Endothelial cell of umbilical vein (primary cell): ENCODE measurements around the gene CHIT1. TPM values are rescaled to one million over a fixed set of nuclear protein-coding genes. Genes with fewer than 3 reads are reported as not detected.

ENCODE experiments used
- BruUV-seq: library from RNA; stranded (reverse); fragments of 400-500 nt; replicated peaks from 2 replicates; lab custom pipeline; 2021; lab: Mats Ljungman, UMichigan
- CTCF ChIA-PET: fragments of 300-600, 350-600 bp; sonication (Branson Sonifier 250); formaldehyde crosslinking; loops from one replicate; lab custom pipeline; 2021; ENCODE audit warnings: antibody characterized with exemption, inconsistent platforms; lab: Charles Lee
- POLR2A ChIA-PET: fragments of 300-600, 350-600 bp; sonication (Branson Sonifier 250); formaldehyde crosslinking; loops from one replicate; lab custom pipeline; 2021; ENCODE audit warnings: antibody characterized with exemption, inconsistent platforms; lab: Charles Lee
- DNase-seq: peaks from one replicate; pipeline ENCODE4 v3.0.0-alpha.2; 2011; ENCODE audit warnings: low read depth, low spot score
- FAIRE-seq: peaks from 2 replicates; lab custom pipeline; 2011; peaks lifted over from hg19 to GRCh38; lab: Jason Lieb, UNC
- H2AFZ ChIP-seq: 2 replicates; pipeline ENCODE4 v1.6.0; 2012; ENCODE audit warnings: low read depth, low read length, control low read depth, inconsistent platforms
- H3K27ac ChIP-seq: 2 replicates; pipeline ENCODE4 v1.5.1; 2011; ENCODE audit warnings: low read depth, mild to moderate bottlenecking, control low read depth, low read length, moderate library complexity; ENCODE audit not compliant: insufficient read depth
- H3K27me3 ChIP-seq, 2 experiments: 2 replicates each; pipeline versions ENCODE4 v1.6.0 to v1.6.1; 2011; ENCODE audit warnings: low read length in 2 of 2, mixed read lengths in 1 of 2; ENCODE audit not compliant: control insufficient read depth in 2 of 2, insufficient read depth in 2 of 2
- H3K36me3 ChIP-seq, 2 experiments: 2 replicates in 1 of 2; 3 replicates in 1 of 2; pipeline ENCODE4 v1.5.1; 2011; ENCODE audit warnings: low read length in 2 of 2, mild to moderate bottlenecking in 1 of 2, moderate library complexity in 1 of 2; ENCODE audit not compliant: control insufficient read depth in 2 of 2, insufficient read depth in 2 of 2; ENCODE audit errors: extremely low read depth in 1 of 2
- H3K4me1 ChIP-seq: 3 replicates; pipeline ENCODE4 v1.5.1; 2011; ENCODE audit warnings: mild to moderate bottlenecking, low read length; ENCODE audit not compliant: control insufficient read depth, insufficient read depth; ENCODE audit errors: extremely low read depth
- H3K4me2 ChIP-seq: 2 replicates; pipeline ENCODE4 v1.6.1; 2011; ENCODE audit warnings: low read length, control low read depth, mixed read lengths; ENCODE audit not compliant: insufficient read depth
- H3K4me3 ChIP-seq, 3 experiments: fragments of 200-600 bp in 1 of 3; sonication (generic), shearing (Covaris generic) in 1 of 3; replicated peaks in 1 of 3; 2 replicates each; pipeline ENCODE4 v1.5.1; 2011 to 2016; ENCODE audit warnings: control low read depth in 3 of 3, low read length in 3 of 3, mild to moderate bottlenecking in 2 of 3, inconsistent platforms in 1 of 3, low read depth in 1 of 3, moderate library complexity in 1 of 3; ENCODE audit not compliant: insufficient read depth in 1 of 3
- H3K79me2 ChIP-seq: 2 replicates; pipeline ENCODE4 v1.6.0; 2012; ENCODE audit warnings: low read length, inconsistent platforms; ENCODE audit not compliant: control insufficient read depth, insufficient read depth
- H3K9ac ChIP-seq: replicated peaks from 2 replicates; pipeline ENCODE3; 2011; ENCODE audit warnings: low read length, control low read depth; ENCODE audit not compliant: insufficient read depth; ENCODE audit errors: extremely low read depth
- H3K9me1 ChIP-seq: replicated peaks from 3 replicates; pipeline ENCODE4 v1.6.0; 2011; ENCODE audit warnings: mild to moderate bottlenecking, low read length; ENCODE audit not compliant: control insufficient read depth, insufficient read depth; ENCODE audit errors: extremely low read depth
- H3K9me3 ChIP-seq: replicated peaks from 2 replicates; pipeline ENCODE4 v1.5.1; 2012; ENCODE audit warnings: low read length, inconsistent platforms; ENCODE audit not compliant: control insufficient read depth, insufficient read depth
- H4K20me1 ChIP-seq: replicated peaks from 2 replicates; pipeline ENCODE3; 2011; ENCODE audit warnings: mild to moderate bottlenecking, low read length; ENCODE audit not compliant: control insufficient read depth, insufficient read depth; ENCODE audit errors: extremely low read depth
- EZH2 ChIP-seq: IDR thresholded peaks from 2 replicates; pipeline ENCODE4 v1.6.1; 2012; ENCODE audit warnings: borderline replicate concordance, low read depth, mild to moderate bottlenecking, moderate library complexity, low read length, inconsistent platforms; ENCODE audit not compliant: severe bottlenecking
- FOS ChIP-seq: IDR thresholded peaks from 2 replicates; pipeline ENCODE4 v1.6.1; 2011; ENCODE audit warnings: mild to moderate bottlenecking, low read length, moderate library complexity, borderline replicate concordance; ENCODE audit not compliant: insufficient read depth
- GATA2 ChIP-seq: IDR thresholded peaks from 2 replicates; pipeline ENCODE4 v1.7.0; 2011; ENCODE audit warnings: low read depth, mild to moderate bottlenecking, moderate library complexity, mixed read lengths, low read length; ENCODE audit not compliant: insufficient read length, insufficient read depth
- JUN ChIP-seq: IDR thresholded peaks from 2 replicates; pipeline ENCODE4 v1.6.1; 2011; ENCODE audit warnings: borderline replicate concordance, low read depth; ENCODE audit not compliant: insufficient read length, insufficient read depth
- MAX ChIP-seq: IDR thresholded peaks from 2 replicates; pipeline ENCODE4 v1.6.1; 2011; ENCODE audit not compliant: insufficient read depth, insufficient read length
- MYC ChIP-seq: IDR thresholded peaks from one replicate; pipeline ENCODE4 v1.6.1; 2011; ENCODE audit warnings: mild to moderate bottlenecking, low read depth, low read length
- POLR2A ChIP-seq: IDR thresholded peaks from 2 replicates; pipeline ENCODE4 v1.6.1; 2012; ENCODE audit warnings: low read depth, mild to moderate bottlenecking, control low read depth, low read length
- POLR2AphosphoS5 ChIP-seq: IDR thresholded peaks from 2 replicates; pipeline ENCODE4 v1.6.1; 2012; ENCODE audit warnings: low read depth, mild to moderate bottlenecking, control low read depth, low read length, moderate library complexity; ENCODE audit not compliant: insufficient read depth
- dilution Hi-C: fragments of 300-500 bp; cut with MboI; formaldehyde crosslinking; loops from one replicate; pipeline ENCODE4 v1.15.0; 2019; ENCODE audit warnings: low sequenced_read_pairs; ENCODE audit not compliant: extremely low pct_ligation_motif_present
- intact Hi-C: fragments of 100-400 bp; cut with micrococcal nuclease; formaldehyde crosslinking; loops from one replicate; pipeline ENCODE4 v1.10.0; 2022
- polyA plus RNA-seq, 4 experiments: library from polyadenylated mRNA; depleted of rRNA in 3 of 4; stranded (reverse) in 3 of 4; unstranded in 1 of 4; fragments of >200 nt; gene quantifications; 2 replicates each; pipeline versions ENCODE4 v1.2.1 to v1.2.3, GENCODE V29; 2011 to 2012; ENCODE audit warnings: missing spikeins in 1 of 4
- total RNA-seq: library from RNA; stranded (reverse); gene quantifications from 2 replicates; pipeline ENCODE4 v1.2.3, GENCODE V29; 2021
- TF ChIP-seq, protein P1 (sequence below), 2 donors: IDR thresholded peaks; 1 replicate in 1 of 2; 2 replicates in 1 of 2; pipeline ENCODE4 v1.5.1; 2011; ENCODE audit warnings: low read length in 2 of 2, mild to moderate bottlenecking in 2 of 2, moderate library complexity in 2 of 2, control low read depth in 1 of 2, inconsistent platforms in 1 of 2, low read depth in 1 of 2; ENCODE audit not compliant: insufficient read depth in 1 of 2; ENCODE audit errors: extremely low read depth in 1 of 2

The CHIT1 gene
- total and polyA plus RNA-seq, 2 donors (not counting 3 experiments of a cell fraction or from before 2014, with no cell fraction given), result not detected

DNA sequence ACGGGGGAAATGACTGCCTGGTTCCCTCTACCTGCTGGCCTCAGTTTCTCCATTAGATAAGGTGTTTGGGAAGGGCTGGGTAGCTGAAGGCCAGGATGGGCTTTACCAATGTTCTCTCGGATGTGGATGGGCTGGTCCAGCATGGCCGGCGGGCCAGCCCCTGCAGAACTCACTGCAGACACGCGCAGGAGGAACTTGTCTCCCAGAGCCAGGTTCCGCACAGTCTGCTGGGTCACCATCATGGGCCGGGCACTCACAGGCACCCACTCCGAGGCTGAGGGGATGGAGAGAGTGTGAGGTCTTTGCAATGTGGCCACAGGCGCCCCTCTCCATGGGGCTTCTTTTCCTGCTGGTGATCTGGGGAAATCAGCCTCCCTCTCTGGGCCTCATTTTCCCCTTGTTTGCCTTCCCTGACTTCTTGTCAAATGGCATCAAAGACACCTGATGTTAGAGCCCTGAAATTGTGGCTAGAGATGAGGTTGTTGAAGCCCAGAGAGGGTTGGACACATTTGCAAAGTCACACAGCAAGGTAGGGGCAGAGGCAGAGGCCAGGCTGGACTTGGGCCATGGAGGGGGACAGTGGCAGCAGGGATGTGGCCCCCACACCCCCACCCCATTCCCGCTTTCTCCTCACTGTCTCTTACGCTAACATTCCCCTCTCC is 55.0 kb downstream of the CHIT1 start:
- FAIRE-seq (no peak), DNase-seq (no peak)
- H3K9me1 ChIP-seq, result no peaks in the 10 kb centered on the region
- no peak overlapping the region for H3K27ac ChIP-seq
- CTCF ChIA-PET, result interaction anchor here (1.1 to 5.6 kb wide), 5 partner anchors 8 to 135 kb away, joined by 5 to 98 read pairs (median 5); partner anchors contain the start of gene ADORA1
- dilution Hi-C loops, result no loop called here
- peaks cover 6% of the 10 kb centered on the region for H3K4me1 ChIP-seq
- no peaks in the 10 kb centered on the region for H3K79me2 ChIP-seq
- H3K4me2 ChIP-seq, result no peak overlapping the region
- no peak overlapping the region for H2AFZ ChIP-seq
- BruUV-seq, result no TSS peak
- H4K20me1 ChIP-seq, result no peaks in the 10 kb centered on the region
- intact Hi-C loops, result no loop called here
- no peak overlapping the region for H3K4me3 ChIP-seq
- no peaks in the 10 kb centered on the region for H3K27me3 ChIP-seq
- H3K36me3 ChIP-seq, result no peaks in the 10 kb centered on the region
- TF ChIP-seq POLR2AphosphoS5, result no peak
- TF ChIP-seq, protein P1, sequence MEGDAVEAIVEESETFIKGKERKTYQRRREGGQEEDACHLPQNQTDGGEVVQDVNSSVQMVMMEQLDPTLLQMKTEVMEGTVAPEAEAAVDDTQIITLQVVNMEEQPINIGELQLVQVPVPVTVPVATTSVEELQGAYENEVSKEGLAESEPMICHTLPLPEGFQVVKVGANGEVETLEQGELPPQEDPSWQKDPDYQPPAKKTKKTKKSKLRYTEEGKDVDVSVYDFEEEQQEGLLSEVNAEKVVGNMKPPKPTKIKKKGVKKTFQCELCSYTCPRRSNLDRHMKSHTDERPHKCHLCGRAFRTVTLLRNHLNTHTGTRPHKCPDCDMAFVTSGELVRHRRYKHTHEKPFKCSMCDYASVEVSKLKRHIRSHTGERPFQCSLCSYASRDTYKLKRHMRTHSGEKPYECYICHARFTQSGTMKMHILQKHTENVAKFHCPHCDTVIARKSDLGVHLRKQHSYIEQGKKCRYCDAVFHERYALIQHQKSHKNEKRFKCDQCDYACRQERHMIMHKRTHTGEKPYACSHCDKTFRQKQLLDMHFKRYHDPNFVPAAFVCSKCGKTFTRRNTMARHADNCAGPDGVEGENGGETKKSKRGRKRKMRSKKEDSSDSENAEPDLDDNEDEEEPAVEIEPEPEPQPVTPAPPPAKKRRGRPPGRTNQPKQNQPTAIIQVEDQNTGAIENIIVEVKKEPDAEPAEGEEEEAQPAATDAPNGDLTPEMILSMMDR (IDR thresholded peaks at IDR 0.05; ENCODE audit: extremely low read depth in 1 of 2, insufficient read depth in 1 of 2, low read depth in 1 of 2, low read length in 2 of 2), result no peak
- TF ChIP-seq FOS, result no peak
- TF ChIP-seq JUN, result no peak
- TF ChIP-seq GATA2, result no peak
- TF ChIP-seq POLR2A, result no peak
- TF ChIP-seq EZH2, result no peak
- TF ChIP-seq MYC, result no peak
- no peak for TF ChIP-seq MAX
- POLR2A ChIA-PET, result no interaction called here
- H3K9ac ChIP-seq, result no peak overlapping the region
- H3K9me3 ChIP-seq, result no peaks in the 10 kb centered on the region
